ENCODE measurements around the gene ALDH7A1.
A peak's percentile ranks its signal among the peaks of the same experiment; 100 is the strongest.

ALDH7A1 gene

GRCh38 chr5:126509339-126509738 is 85.7 kb downstream of the ALDH7A1 start:
- H3K4me1 ChIP-seq (ENCODE audit: low read depth, poor library complexity, severe bottlenecking): peaks cover 46% of the 10 kb centered on the region
- no peak overlapping the region for H3K9ac ChIP-seq
- H3K79me2 ChIP-seq (ENCODE audit: insufficient read depth, low read depth): no peaks in the 10 kb centered on the region
- no peak overlapping the region for H3K4me3 ChIP-seq (IDR thresholded peaks at IDR 0.05; ENCODE audit: insufficient read depth, low read depth, low read length)
- no peak overlapping the region for H2AFZ ChIP-seq (ENCODE audit: low read depth)
- H4K20me1 ChIP-seq (ENCODE audit: insufficient read depth): no peaks in the 10 kb centered on the region
- H3K27ac ChIP-seq: peak overlapping the region; percentile 75; the same call in 1 of the 2 replicates
- no peaks in the 10 kb centered on the region for H3K36me3 ChIP-seq (ENCODE audit: insufficient read depth)
- H3K4me2 ChIP-seq: peak overlapping the region; percentile 32
- no peak for TF ChIP-seq CTCF (conservative IDR thresholded peaks at IDR 0.05; ENCODE audit: low read depth, low read length)
- no peaks in the 10 kb centered on the region for H3K27me3 ChIP-seq (ENCODE audit: insufficient read depth, low read depth)

DNA sequence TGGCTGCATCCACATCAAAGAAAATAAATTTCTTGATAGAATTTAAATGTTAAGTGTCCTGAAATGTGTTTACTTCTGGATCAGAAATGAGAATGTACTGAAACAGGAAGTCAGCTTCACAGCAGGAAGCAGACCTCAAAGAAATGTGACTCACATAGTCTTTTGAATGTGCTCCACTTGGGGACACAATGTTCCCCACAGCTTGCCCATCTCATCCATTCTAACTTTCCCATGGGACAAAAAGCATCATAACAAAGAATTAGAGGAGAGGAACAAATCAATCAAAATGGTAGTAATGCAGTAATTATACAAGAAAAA is 86.1 kb downstream of the ALDH7A1 start:
- H4K20me1 ChIP-seq (ENCODE audit: insufficient read depth): no peaks in the 10 kb centered on the region
- H3K27ac ChIP-seq: peak overlapping the region; percentile 75
- peaks cover 46% of the 10 kb centered on the region for H3K4me1 ChIP-seq (ENCODE audit: low read depth, poor library complexity, severe bottlenecking)
- no peak for TF ChIP-seq CTCF (conservative IDR thresholded peaks at IDR 0.05; ENCODE audit: low read depth, low read length)
- H3K9ac ChIP-seq: no peak overlapping the region; the same call in 1 of the 2 replicates
- H2AFZ ChIP-seq (ENCODE audit: low read depth): peak overlapping the region; percentile 43
- H3K4me2 ChIP-seq: peak overlapping the region; percentile 32
- no peaks in the 10 kb centered on the region for H3K79me2 ChIP-seq (ENCODE audit: insufficient read depth, low read depth)
- no peak overlapping the region for H3K4me3 ChIP-seq (IDR thresholded peaks at IDR 0.05; ENCODE audit: insufficient read depth, low read depth, low read length)
- H3K27me3 ChIP-seq (ENCODE audit: insufficient read depth, low read depth): no peaks in the 10 kb centered on the region
- no peaks in the 10 kb centered on the region for H3K36me3 ChIP-seq (ENCODE audit: insufficient read depth)

DNA sequence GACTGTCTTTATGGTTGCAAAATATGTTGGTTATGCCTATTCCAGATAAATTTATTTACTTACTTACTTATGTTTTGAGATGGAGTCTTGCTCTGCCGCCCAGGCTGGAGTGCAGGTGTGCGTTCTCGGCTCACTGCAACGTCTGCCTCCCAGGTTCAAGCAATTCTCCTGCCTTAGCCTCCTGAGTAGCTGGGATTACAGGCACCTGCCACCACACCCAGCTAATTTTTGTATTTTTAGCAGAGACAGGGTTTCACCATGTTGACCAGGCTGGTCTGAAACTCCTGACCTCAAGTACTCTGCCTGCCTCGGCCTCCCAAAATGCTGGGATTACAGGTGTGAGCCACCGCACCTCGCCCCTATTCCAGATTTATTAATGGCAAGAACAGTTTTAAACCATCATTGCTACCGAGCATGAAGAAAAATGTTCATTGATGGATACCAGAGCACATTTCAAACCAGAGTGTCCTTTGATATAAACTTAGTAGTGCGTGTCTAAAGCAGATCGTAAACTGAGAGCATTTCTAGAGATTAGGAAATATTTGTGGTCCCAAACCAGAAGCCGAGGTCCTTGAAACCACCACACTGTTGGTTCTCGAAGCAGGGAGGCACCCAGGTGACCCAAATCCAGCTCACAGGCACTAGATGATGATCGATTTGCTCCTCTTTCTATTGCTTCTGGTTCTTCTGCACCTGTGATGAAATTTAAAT is 86.6 kb downstream of the ALDH7A1 start:
- peak overlapping the region; percentile 43 for H2AFZ ChIP-seq (ENCODE audit: low read depth)
- no peaks in the 10 kb centered on the region for H3K36me3 ChIP-seq (ENCODE audit: insufficient read depth)
- no peaks in the 10 kb centered on the region for H3K27me3 ChIP-seq (ENCODE audit: insufficient read depth, low read depth)
- no peak for TF ChIP-seq CTCF (conservative IDR thresholded peaks at IDR 0.05; ENCODE audit: low read depth, low read length)
- peaks cover 46% of the 10 kb centered on the region for H3K4me1 ChIP-seq (ENCODE audit: low read depth, poor library complexity, severe bottlenecking)
- peak overlapping the region; percentile 75 for H3K27ac ChIP-seq
- peak overlapping the region; percentile 12; the same call in 1 of the 2 replicates for H3K9ac ChIP-seq
- H4K20me1 ChIP-seq (ENCODE audit: insufficient read depth): no peaks in the 10 kb centered on the region
- no peak overlapping the region for H3K4me3 ChIP-seq (IDR thresholded peaks at IDR 0.05; ENCODE audit: insufficient read depth, low read depth, low read length)
- peak overlapping the region; percentile 32 for H3K4me2 ChIP-seq
- no peaks in the 10 kb centered on the region for H3K79me2 ChIP-seq (ENCODE audit: insufficient read depth, low read depth)

DNA sequence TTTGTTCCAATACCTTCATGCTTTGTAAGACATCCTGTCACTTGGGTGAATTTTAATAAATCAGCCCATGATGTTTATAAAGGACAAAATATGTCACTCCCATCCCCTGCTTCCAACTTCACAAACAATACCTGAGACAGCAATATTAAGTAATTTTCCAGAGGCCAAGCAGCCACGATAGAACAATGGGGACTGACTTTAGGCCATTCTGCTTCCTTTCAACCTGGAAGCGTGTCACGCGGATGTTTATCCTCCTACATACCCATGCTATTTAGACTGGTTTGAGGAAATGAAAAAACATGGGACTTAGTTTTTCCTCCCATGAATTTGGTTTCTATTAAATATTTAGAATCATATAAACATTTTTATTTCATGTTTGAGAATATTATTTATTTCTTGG is 88.9 kb downstream of the ALDH7A1 start:
- no peak overlapping the region for H3K9ac ChIP-seq
- no peak overlapping the region for H3K4me2 ChIP-seq
- no peaks in the 10 kb centered on the region for H4K20me1 ChIP-seq (ENCODE audit: insufficient read depth)
- H3K27me3 ChIP-seq (ENCODE audit: insufficient read depth, low read depth): no peaks in the 10 kb centered on the region
- H3K36me3 ChIP-seq (ENCODE audit: insufficient read depth): no peaks in the 10 kb centered on the region
- no peaks in the 10 kb centered on the region for H3K79me2 ChIP-seq (ENCODE audit: insufficient read depth, low read depth)
- no peak overlapping the region for H3K27ac ChIP-seq
- TF ChIP-seq CTCF (conservative IDR thresholded peaks at IDR 0.05; ENCODE audit: low read depth, low read length): no peak
- no peak overlapping the region for H2AFZ ChIP-seq (ENCODE audit: low read depth)
- H3K4me3 ChIP-seq (IDR thresholded peaks at IDR 0.05; ENCODE audit: insufficient read depth, low read depth, low read length): no peak overlapping the region
- peaks cover 45% of the 10 kb centered on the region for H3K4me1 ChIP-seq (ENCODE audit: low read depth, poor library complexity, severe bottlenecking)

All from KMS-11 (cell line).